Transverse colon (tissue), 3 donors: ENCODE results near the gene TICAM1.

Experiments used
- CTCF ChIP-seq, 5 experiments: fragments of 200-600 bp in 3 of 5; fragments of 450-650 bp in 2 of 5; sonication (generic) in 3 of 5; IDR thresholded peaks; 1 replicate in 2 of 5; 2 replicates in 3 of 5; pipeline ENCODE4 v1.5.1; 2016 to 2017; ENCODE audit warnings: antibody characterized with exemption in 5 of 5, inconsistent platforms in 3 of 5, mild to moderate bottlenecking in 2 of 5, moderate library complexity in 1 of 5
- EP300 ChIP-seq: sonication (generic); formaldehyde crosslinking; IDR thresholded peaks from one replicate; pipeline ENCODE4 v1.6.1; 2017; ENCODE audit warnings: antibody characterized with exemption, low read depth

GRCh38 chr19:4773047-4773640 is 58.4 kb downstream of the TICAM1 start:
- no peak for TF ChIP-seq CTCF (IDR thresholded peaks at IDR 0.05)
- no peak for TF ChIP-seq EP300
